Measurements from ENCODE around the gene DUOXA2. TPM values are rescaled to one million over a fixed set of nuclear protein-coding genes. Genes with fewer than 3 reads are reported as not detected.

DUOXA2 gene
- total RNA-seq, 1 experiment from 2014 or later: 1.6 TPM

- Mint-ChIP-seq H3K36me3 (ENCODE audit: insufficient read depth, unreplicated experiment) (no peaks in the 10 kb centered on the region), H3K4me1 (ENCODE audit: low read depth, unreplicated experiment) (no peaks in the 10 kb centered on the region), H3K27me3 (ENCODE audit: insufficient read depth, unreplicated experiment) (no peaks in the 10 kb centered on the region), H3K9me3 (ENCODE audit: unreplicated experiment) (no peaks in the 10 kb centered on the region), H3K27ac (ENCODE audit: unreplicated experiment) (no peak overlapping the region), H3K4me3 (ENCODE audit: unreplicated experiment) (no peak overlapping the region)
- Histone ChIP-seq H3K4me1 (no peaks in the 10 kb centered on the region), H3K4me3 (ENCODE audit: low read depth, low read length) (no peak overlapping the region), H3K36me3 (ENCODE audit: control insufficient read depth, insufficient read depth, low read length) (no peaks in the 10 kb centered on the region), H3K9me3 (no peaks in the 10 kb centered on the region), H3K27me3 (replicated peaks; ENCODE audit: control insufficient read depth, insufficient read depth, low read length) (no peaks in the 10 kb centered on the region)
- intact Hi-C loops (cut with micrococcal nuclease; ENCODE audit: unreplicated experiment): no loop called here
- ChIA-PET POLR2A (no interaction called here), CTCF (no interaction called here)
- TF ChIP-seq, protein P1, sequence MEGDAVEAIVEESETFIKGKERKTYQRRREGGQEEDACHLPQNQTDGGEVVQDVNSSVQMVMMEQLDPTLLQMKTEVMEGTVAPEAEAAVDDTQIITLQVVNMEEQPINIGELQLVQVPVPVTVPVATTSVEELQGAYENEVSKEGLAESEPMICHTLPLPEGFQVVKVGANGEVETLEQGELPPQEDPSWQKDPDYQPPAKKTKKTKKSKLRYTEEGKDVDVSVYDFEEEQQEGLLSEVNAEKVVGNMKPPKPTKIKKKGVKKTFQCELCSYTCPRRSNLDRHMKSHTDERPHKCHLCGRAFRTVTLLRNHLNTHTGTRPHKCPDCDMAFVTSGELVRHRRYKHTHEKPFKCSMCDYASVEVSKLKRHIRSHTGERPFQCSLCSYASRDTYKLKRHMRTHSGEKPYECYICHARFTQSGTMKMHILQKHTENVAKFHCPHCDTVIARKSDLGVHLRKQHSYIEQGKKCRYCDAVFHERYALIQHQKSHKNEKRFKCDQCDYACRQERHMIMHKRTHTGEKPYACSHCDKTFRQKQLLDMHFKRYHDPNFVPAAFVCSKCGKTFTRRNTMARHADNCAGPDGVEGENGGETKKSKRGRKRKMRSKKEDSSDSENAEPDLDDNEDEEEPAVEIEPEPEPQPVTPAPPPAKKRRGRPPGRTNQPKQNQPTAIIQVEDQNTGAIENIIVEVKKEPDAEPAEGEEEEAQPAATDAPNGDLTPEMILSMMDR (IDR thresholded peaks at IDR 0.05; ENCODE audit: insufficient read depth in 1 of 2, low read depth in 1 of 2, low read length in 1 of 2, severe bottlenecking in 1 of 2, unreplicated experiment in 1 of 2): no peak
- DNase-seq: no peak
- no TSS peak for BruUV-seq (replicated peaks)
Measured at GRCh38 chr15:45106002-45106790, 7.9 kb upstream of the DUOXA2 start.

- DNase-seq: no peak
- Mint-ChIP-seq H3K36me3 (ENCODE audit: insufficient read depth, unreplicated experiment) (no peaks in the 10 kb centered on the region), H3K27ac (ENCODE audit: unreplicated experiment) (no peak overlapping the region), H3K9me3 (ENCODE audit: unreplicated experiment) (no peaks in the 10 kb centered on the region), H3K4me3 (ENCODE audit: unreplicated experiment) (no peak overlapping the region), H3K4me1 (ENCODE audit: low read depth, unreplicated experiment) (no peaks in the 10 kb centered on the region), H3K27me3 (ENCODE audit: insufficient read depth, unreplicated experiment) (no peaks in the 10 kb centered on the region)
- TF ChIP-seq, protein P1 (IDR thresholded peaks at IDR 0.05; ENCODE audit: insufficient read depth in 1 of 2, low read depth in 1 of 2, low read length in 1 of 2, severe bottlenecking in 1 of 2, unreplicated experiment in 1 of 2): no peak
- intact Hi-C loops (cut with micrococcal nuclease; ENCODE audit: unreplicated experiment): no loop called here
- Histone ChIP-seq H3K9me3 (no peaks in the 10 kb centered on the region), H3K4me1 (no peaks in the 10 kb centered on the region), H3K36me3 (ENCODE audit: control insufficient read depth, insufficient read depth, low read length) (no peaks in the 10 kb centered on the region), H3K27me3 (replicated peaks; ENCODE audit: control insufficient read depth, insufficient read depth, low read length) (no peaks in the 10 kb centered on the region), H3K4me3 (ENCODE audit: low read depth, low read length) (no peak overlapping the region)
- CTCF ChIA-PET: no interaction called here
- no TSS peak for BruUV-seq (replicated peaks)
- POLR2A ChIA-PET: no interaction called here
Measured at GRCh38 chr15:45107941-45108630, 6.0 kb upstream of the DUOXA2 start.

- Histone ChIP-seq H3K27me3 (replicated peaks; ENCODE audit: control insufficient read depth, insufficient read depth, low read length) (no peaks in the 10 kb centered on the region), H3K4me1 (no peaks in the 10 kb centered on the region), H3K9me3 (no peaks in the 10 kb centered on the region), H3K36me3 (ENCODE audit: control insufficient read depth, insufficient read depth, low read length) (no peaks in the 10 kb centered on the region), H3K4me3 (ENCODE audit: low read depth, low read length) (no peak overlapping the region)
- peaks cover 8% of the 10 kb centered on the region for H3K4me1 Mint-ChIP-seq (ENCODE audit: low read depth, unreplicated experiment)
- DNase-seq: no peak
- H3K27ac Mint-ChIP-seq (ENCODE audit: unreplicated experiment): no peak overlapping the region
- CTCF ChIA-PET: interaction anchor here (0.7 kb wide), 1 partner anchor 15 kb away, joined by 3 read pairs; no protein-coding TSS in a partner anchor
- peaks cover 6% of the 10 kb centered on the region for H3K36me3 Mint-ChIP-seq (ENCODE audit: insufficient read depth, unreplicated experiment)
- TF ChIP-seq, protein P1 (IDR thresholded peaks at IDR 0.05; ENCODE audit: insufficient read depth in 1 of 2, low read depth in 1 of 2, low read length in 1 of 2, severe bottlenecking in 1 of 2, unreplicated experiment in 1 of 2): peak in 1 of 2 experiments; percentile 14
- POLR2A ChIA-PET: no interaction called here
- H3K4me3 Mint-ChIP-seq (ENCODE audit: unreplicated experiment): no peak overlapping the region
- intact Hi-C loops (cut with micrococcal nuclease; ENCODE audit: unreplicated experiment): no loop called here
- BruUV-seq (replicated peaks): no TSS peak
- no peaks in the 10 kb centered on the region for H3K9me3 Mint-ChIP-seq (ENCODE audit: unreplicated experiment)
- peaks cover 4% of the 10 kb centered on the region for H3K27me3 Mint-ChIP-seq (ENCODE audit: insufficient read depth, unreplicated experiment)
Measured at GRCh38 chr15:45110256-45110820, 3.8 kb upstream of the DUOXA2 start.
